Measurements from ENCODE around the gene CRYAB. TPM values are rescaled to one million over a fixed set of nuclear protein-coding genes. Genes with fewer than 3 reads are reported as not detected.
A peak's percentile ranks its signal among the peaks of the same experiment; 100 is the strongest.

Gene CRYAB
- total RNA-seq, 3 donors from 2014 or later (not counting 1 experiment from before 2014, with no cell fraction given) = not detected

DNA sequence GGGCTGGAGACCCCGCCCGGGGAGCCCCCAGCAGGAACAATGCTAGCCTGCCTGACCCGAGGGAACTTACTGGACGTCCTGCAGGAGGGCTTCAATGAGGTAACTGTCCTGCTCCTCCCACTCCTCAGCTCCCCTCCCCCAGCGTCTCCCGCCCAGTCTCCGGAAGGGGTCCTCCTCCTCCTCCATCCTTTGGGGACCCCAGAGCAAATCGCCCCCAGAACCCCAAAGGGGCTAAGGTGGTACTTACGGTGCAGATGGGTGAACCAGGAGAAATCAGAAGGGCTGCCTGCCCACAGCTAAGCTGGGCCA is 25.8 kb upstream of the CRYAB start:
- H3K27ac ChIP-seq (ENCODE audit: low read length) = no peak overlapping the region
- peaks cover 3 to 7% of the 10 kb centered on the region in 2 donors for H3K27me3 Mint-ChIP-seq (ENCODE audit: low read depth in 2 of 2)

GRCh38 chr11:111936040-111936540 is 24.5 kb upstream of the CRYAB start:
- peaks cover 31 to 38% of the 10 kb centered on the region in 2 donors for H3K4me1 Mint-ChIP-seq
- TF ChIP-seq, protein P1, sequence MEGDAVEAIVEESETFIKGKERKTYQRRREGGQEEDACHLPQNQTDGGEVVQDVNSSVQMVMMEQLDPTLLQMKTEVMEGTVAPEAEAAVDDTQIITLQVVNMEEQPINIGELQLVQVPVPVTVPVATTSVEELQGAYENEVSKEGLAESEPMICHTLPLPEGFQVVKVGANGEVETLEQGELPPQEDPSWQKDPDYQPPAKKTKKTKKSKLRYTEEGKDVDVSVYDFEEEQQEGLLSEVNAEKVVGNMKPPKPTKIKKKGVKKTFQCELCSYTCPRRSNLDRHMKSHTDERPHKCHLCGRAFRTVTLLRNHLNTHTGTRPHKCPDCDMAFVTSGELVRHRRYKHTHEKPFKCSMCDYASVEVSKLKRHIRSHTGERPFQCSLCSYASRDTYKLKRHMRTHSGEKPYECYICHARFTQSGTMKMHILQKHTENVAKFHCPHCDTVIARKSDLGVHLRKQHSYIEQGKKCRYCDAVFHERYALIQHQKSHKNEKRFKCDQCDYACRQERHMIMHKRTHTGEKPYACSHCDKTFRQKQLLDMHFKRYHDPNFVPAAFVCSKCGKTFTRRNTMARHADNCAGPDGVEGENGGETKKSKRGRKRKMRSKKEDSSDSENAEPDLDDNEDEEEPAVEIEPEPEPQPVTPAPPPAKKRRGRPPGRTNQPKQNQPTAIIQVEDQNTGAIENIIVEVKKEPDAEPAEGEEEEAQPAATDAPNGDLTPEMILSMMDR (IDR thresholded peaks at IDR 0.05) = no peak
- DNase-seq = no peak

More for the DNA sequence above, 25.8 kb upstream of the CRYAB start:
- no peaks in the 10 kb centered on the region for H3K36me3 ChIP-seq (ENCODE audit: control insufficient read depth, insufficient read depth, low read length)
- TF ChIP-seq, protein P1 (IDR thresholded peaks at IDR 0.05) = no peak
- no peaks in the 10 kb centered on the region for H3K27me3 ChIP-seq (ENCODE audit: control insufficient read depth, insufficient read depth, low read length)
- Mint-ChIP-seq H3K27ac (no peak overlapping the region), H3K9me3 (no peaks in the 10 kb centered on the region), H3K4me3 (peak overlapping the region; percentile 84), H3K36me3 (no peaks in the 10 kb centered on the region), H3K4me1 (peaks cover 31 to 38% of the 10 kb centered on the region in 2 donors)
- WGBS (ENCODE audit: insufficient coverage) = 34% methylated on average over 9 of the region's 9 CpGs
- no peak for DNase-seq
- peaks cover 22% of the 10 kb centered on the region for H3K4me1 ChIP-seq (ENCODE audit: control insufficient read depth, insufficient read depth, low read length)
- ATAC-seq = peak in 1 of 3 donors; percentile 5
- intact Hi-C loops (cut with micrococcal nuclease) = no loop called here
- H3K9me3 ChIP-seq (ENCODE audit: control insufficient read depth, insufficient read depth, low read length) = no peaks in the 10 kb centered on the region
- H3K4me3 ChIP-seq (ENCODE audit: low read length) = peak overlapping the region; percentile 44

DNA sequence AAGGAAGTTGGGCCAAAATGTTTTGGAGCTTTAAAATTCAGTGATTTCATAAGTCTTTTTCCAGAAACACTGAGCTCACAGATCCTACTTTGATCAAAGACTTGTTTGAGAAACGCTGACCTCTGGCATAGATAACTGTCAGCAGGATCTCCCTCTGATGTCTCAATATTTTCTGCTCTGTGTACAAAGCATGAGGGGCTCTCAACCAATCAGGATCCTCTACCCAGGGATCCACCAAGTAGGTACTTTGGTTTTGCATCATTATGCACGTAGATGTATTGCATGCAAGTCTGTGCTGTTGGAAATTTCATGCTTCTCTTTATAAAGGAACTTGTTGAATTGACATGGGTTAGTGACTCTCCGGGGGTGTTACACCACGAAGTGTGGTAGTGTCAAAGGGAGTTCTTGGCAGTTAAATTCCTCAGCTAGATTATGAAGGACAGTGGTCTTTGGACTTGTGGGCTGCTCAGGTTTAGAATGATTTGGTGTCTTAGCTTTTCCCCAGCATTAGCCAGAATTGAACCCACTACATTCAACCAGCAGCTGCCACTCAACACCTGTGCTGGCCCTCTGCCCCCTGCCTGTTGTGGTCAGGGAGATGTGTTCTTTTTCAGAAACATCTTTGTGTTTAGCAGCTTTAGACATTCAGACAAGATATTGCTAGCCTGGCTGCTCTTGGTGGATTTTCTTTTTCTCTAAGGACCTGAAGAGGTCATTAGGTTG is 23.9 kb upstream of the CRYAB start:
- Mint-ChIP-seq H3K9me3 (no peaks in the 10 kb centered on the region), H3K27ac (peak overlapping the region in 1 of 2 donors; percentile 14), H3K36me3 (no peaks in the 10 kb centered on the region), H3K27me3 (ENCODE audit: low read depth in 2 of 2) (peaks cover 2 to 3% of the 10 kb centered on the region in 2 donors), H3K4me3 (peak overlapping the region; percentile 67), H3K4me1 (peaks cover 31 to 38% of the 10 kb centered on the region in 2 donors)
- Histone ChIP-seq H3K4me1 (ENCODE audit: control insufficient read depth, insufficient read depth, low read length) (peaks cover 25% of the 10 kb centered on the region), H3K27me3 (ENCODE audit: control insufficient read depth, insufficient read depth, low read length) (no peaks in the 10 kb centered on the region), H3K36me3 (ENCODE audit: control insufficient read depth, insufficient read depth, low read length) (no peaks in the 10 kb centered on the region), H3K9me3 (ENCODE audit: control insufficient read depth, insufficient read depth, low read length) (no peaks in the 10 kb centered on the region), H3K27ac (ENCODE audit: low read length) (no peak overlapping the region), H3K4me3 (ENCODE audit: low read length) (no peak overlapping the region)
- 51% methylated on average over 4 of the region's 4 CpGs for WGBS (ENCODE audit: insufficient coverage)
- no peak for DNase-seq
- ATAC-seq = no peak
- intact Hi-C loops (cut with micrococcal nuclease) = no loop called here
- TF ChIP-seq, protein P1 (IDR thresholded peaks at IDR 0.05) = no peak

More at GRCh38 chr11:111936040-111936540, 24.5 kb upstream of the CRYAB start:
- peaks cover 3 to 7% of the 10 kb centered on the region in 2 donors for H3K27me3 Mint-ChIP-seq (ENCODE audit: low read depth in 2 of 2)
- H3K27ac Mint-ChIP-seq = peak overlapping the region in 1 of 2 donors; percentile 35
- no peaks in the 10 kb centered on the region for H3K9me3 Mint-ChIP-seq
- Histone ChIP-seq H3K4me3 (ENCODE audit: low read length) (no peak overlapping the region), H3K9me3 (ENCODE audit: control insufficient read depth, insufficient read depth, low read length) (no peaks in the 10 kb centered on the region), H3K27me3 (ENCODE audit: control insufficient read depth, insufficient read depth, low read length) (no peaks in the 10 kb centered on the region), H3K27ac (ENCODE audit: low read length) (no peak overlapping the region), H3K36me3 (ENCODE audit: control insufficient read depth, insufficient read depth, low read length) (no peaks in the 10 kb centered on the region), H3K4me1 (ENCODE audit: control insufficient read depth, insufficient read depth, low read length) (peaks cover 25% of the 10 kb centered on the region)
- intact Hi-C loops (cut with micrococcal nuclease) = no loop called here
- no peaks in the 10 kb centered on the region for H3K36me3 Mint-ChIP-seq
- ATAC-seq = no peak
- peak overlapping the region; percentile 72 for H3K4me3 Mint-ChIP-seq
- 90% methylated on average over 3 of the region's 3 CpGs for WGBS (ENCODE audit: insufficient coverage)

Measured in natural killer cell (primary cell).